ENCODE measurements around the gene REXO4. TPM values are rescaled to one million over a fixed set of nuclear protein-coding genes. Genes with fewer than 3 reads are reported as not detected.
A peak's percentile ranks its signal among the peaks of the same experiment; 100 is the strongest.

The REXO4 gene
- total RNA-seq, 1 donor from 2014 or later: 17.9 TPM

DNA sequence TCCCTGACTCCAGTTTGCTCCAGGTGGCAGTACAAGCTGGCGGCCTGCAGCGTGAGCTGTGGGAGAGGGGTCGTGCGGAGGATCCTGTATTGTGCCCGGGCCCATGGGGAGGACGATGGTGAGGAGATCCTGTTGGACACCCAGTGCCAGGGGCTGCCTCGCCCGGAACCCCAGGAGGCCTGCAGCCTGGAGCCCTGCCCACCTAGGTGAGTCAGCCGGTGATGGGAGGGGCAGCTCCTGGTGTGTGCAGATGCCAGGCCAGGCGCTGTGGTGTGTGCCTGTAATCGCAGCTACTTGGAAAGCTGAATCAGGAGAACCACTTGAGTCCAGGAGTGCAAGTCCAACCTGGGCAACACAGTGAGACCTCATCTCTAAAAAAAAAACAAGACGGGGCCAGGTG, 31.9 kb upstream of the REXO4 start:
- no peak overlapping the region for H3K27ac ChIP-seq
- no peaks in the 10 kb centered on the region for H3K27me3 ChIP-seq
- no peaks in the 10 kb centered on the region for H3K36me3 ChIP-seq
- H3K9me3 ChIP-seq (ENCODE audit: low read depth): no peaks in the 10 kb centered on the region
- no peaks in the 10 kb centered on the region for H3K36me3 Mint-ChIP-seq
- H3K9ac ChIP-seq: no peak overlapping the region
- H3K27me3 Mint-ChIP-seq (ENCODE audit: insufficient read depth, low read depth): peaks cover 7% of the 10 kb centered on the region
- DNase-seq (ENCODE audit: low spot score): no peak
- TF ChIP-seq EZH2phosphoT487 (IDR thresholded peaks at IDR 0.05) (no peak), EZH2 (IDR thresholded peaks at IDR 0.05) (no peak), CTCF (IDR thresholded peaks at IDR 0.05) (no peak)
- H3K4me3 Mint-ChIP-seq: no peak overlapping the region
- H4K20me1 ChIP-seq (ENCODE audit: low read depth): no peaks in the 10 kb centered on the region
- H3K4me3 ChIP-seq: no peak overlapping the region
- no peak overlapping the region for H2AFZ ChIP-seq (replicated peaks)
- H3K79me2 ChIP-seq (ENCODE audit: low read depth): no peaks in the 10 kb centered on the region
- H3K9me3 Mint-ChIP-seq: no peaks in the 10 kb centered on the region
- H3K27ac Mint-ChIP-seq: no peak overlapping the region
- H3F3A ChIP-seq (ENCODE audit: low read depth): no peaks in the 10 kb centered on the region
- H3K4me1 ChIP-seq: no peaks in the 10 kb centered on the region
- H3K4me1 Mint-ChIP-seq: no peaks in the 10 kb centered on the region
- H3K4me2 ChIP-seq: no peak overlapping the region

DNA sequence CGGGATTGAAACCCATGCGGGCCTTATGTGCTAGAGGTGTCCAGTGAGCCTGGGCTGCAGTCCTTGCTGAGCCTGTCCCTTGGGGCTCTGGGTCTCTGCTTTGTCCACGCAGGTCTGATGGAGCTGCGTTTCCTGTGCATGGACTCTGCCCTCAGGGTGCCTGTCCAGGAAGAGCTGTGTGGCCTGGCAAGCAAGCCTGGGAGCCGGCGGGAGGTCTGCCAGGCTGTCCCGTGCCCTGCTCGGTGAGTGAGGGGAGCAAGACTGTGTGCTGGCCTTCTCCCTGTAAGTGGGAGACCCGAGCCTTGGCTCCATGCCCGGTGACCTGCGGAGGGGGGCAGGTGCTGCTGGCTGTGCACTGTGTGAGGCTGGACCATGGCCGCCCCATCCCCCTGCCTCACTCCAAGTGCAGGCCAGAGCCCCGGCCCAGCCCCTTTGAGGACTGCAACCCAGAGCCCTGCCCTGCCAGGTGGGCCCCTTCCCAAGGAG, 30.7 kb upstream of the REXO4 start:
- H3F3A ChIP-seq (ENCODE audit: low read depth): no peaks in the 10 kb centered on the region
- H3K79me2 ChIP-seq (ENCODE audit: low read depth): no peaks in the 10 kb centered on the region
- no peaks in the 10 kb centered on the region for H4K20me1 ChIP-seq (ENCODE audit: low read depth)
- no peaks in the 10 kb centered on the region for H3K9me3 ChIP-seq (ENCODE audit: low read depth)
- H3K9me3 Mint-ChIP-seq: no peaks in the 10 kb centered on the region
- H3K27me3 ChIP-seq: no peaks in the 10 kb centered on the region
- no peak overlapping the region for H3K4me3 ChIP-seq
- no peak overlapping the region for H3K9ac ChIP-seq
- no peak overlapping the region for H3K4me2 ChIP-seq
- peak overlapping the region; percentile 69 for H3K27ac Mint-ChIP-seq
- H3K36me3 Mint-ChIP-seq: no peaks in the 10 kb centered on the region
- no peaks in the 10 kb centered on the region for H3K36me3 ChIP-seq
- peaks cover 2% of the 10 kb centered on the region for H3K4me1 Mint-ChIP-seq
- no peak overlapping the region for H3K4me3 Mint-ChIP-seq
- peaks cover 8% of the 10 kb centered on the region for H3K27me3 Mint-ChIP-seq (ENCODE audit: insufficient read depth, low read depth)
- H2AFZ ChIP-seq (replicated peaks): no peak overlapping the region
- no peak for TF ChIP-seq CTCF (IDR thresholded peaks at IDR 0.05)
- no peak for TF ChIP-seq EZH2 (IDR thresholded peaks at IDR 0.05)
- no peak for TF ChIP-seq EZH2phosphoT487 (IDR thresholded peaks at IDR 0.05)
- H3K27ac ChIP-seq: no peak overlapping the region
- DNase-seq (ENCODE audit: low spot score): no peak
- H3K4me1 ChIP-seq: no peaks in the 10 kb centered on the region

- H3K4me2 ChIP-seq: no peak overlapping the region
- H3K27ac ChIP-seq: no peak overlapping the region
- no peaks in the 10 kb centered on the region for H3K36me3 Mint-ChIP-seq
- no peaks in the 10 kb centered on the region for H4K20me1 ChIP-seq (ENCODE audit: low read depth)
- no peaks in the 10 kb centered on the region for H3K79me2 ChIP-seq (ENCODE audit: low read depth)
- peaks cover 2% of the 10 kb centered on the region for H3K4me1 Mint-ChIP-seq
- TF ChIP-seq CTCF (IDR thresholded peaks at IDR 0.05) (no peak), EZH2phosphoT487 (IDR thresholded peaks at IDR 0.05) (no peak), EZH2 (IDR thresholded peaks at IDR 0.05) (no peak)
- no peaks in the 10 kb centered on the region for H3K27me3 ChIP-seq
- H3K4me3 ChIP-seq: no peak overlapping the region
- no peaks in the 10 kb centered on the region for H3K4me1 ChIP-seq
- no peaks in the 10 kb centered on the region for H3K9me3 ChIP-seq (ENCODE audit: low read depth)
- no peaks in the 10 kb centered on the region for H3K36me3 ChIP-seq
- no peak for DNase-seq (ENCODE audit: low spot score)
- H3K9ac ChIP-seq: no peak overlapping the region
- H2AFZ ChIP-seq (replicated peaks): no peak overlapping the region
- no peak overlapping the region for H3K27ac Mint-ChIP-seq
- H3K9me3 Mint-ChIP-seq: no peaks in the 10 kb centered on the region
- no peak overlapping the region for H3K4me3 Mint-ChIP-seq
- peaks cover 7% of the 10 kb centered on the region for H3K27me3 Mint-ChIP-seq (ENCODE audit: insufficient read depth, low read depth)
- no peaks in the 10 kb centered on the region for H3F3A ChIP-seq (ENCODE audit: low read depth)
Measured at GRCh38 chr9:133445293-133445969, 27.6 kb upstream of the REXO4 start.

All from neural progenitor cell (in vitro differentiated cells).